HEK293 (cell line): ENCODE data around the gene HDAC11.

ENCODE experiments used
- CTCF ChIA-PET: fragments of 350-600 bp; formaldehyde crosslinking; extraction: SDS; loops from one replicate; lab custom pipeline; 2021; ENCODE audit warnings: antibody characterized with exemption; lab: Yijun Ruan, JAX
- POLR2A ChIA-PET: fragments of 300-600 bp; formaldehyde crosslinking; extraction: SDS; loops from one replicate; lab custom pipeline; 2020; ENCODE audit warnings: antibody characterized with exemption, inconsistent platforms; lab: Yijun Ruan, JAX
- H3K27ac ChIP-seq: fragments of 200-500 bp; sonication (Bioruptor generic); 2 replicates; pipeline ENCODE4 v1.5.1; 2014; ENCODE audit warnings: low read depth, low read length, control low read depth, inconsistent platforms; ENCODE audit errors: extremely low read depth
- H3K36me3 ChIP-seq, 2 experiments: fragments of 200-500 bp in 1 of 2; sonication (Bioruptor generic) in 1 of 2; 1 replicate in 1 of 2; 2 replicates in 1 of 2; pipeline ENCODE4 v1.5.1; 2014 to 2017; ENCODE audit warnings: inconsistent platforms in 2 of 2, low read length in 2 of 2; ENCODE audit not compliant: control insufficient read depth in 2 of 2, insufficient read depth in 1 of 2
- H3K4me1 ChIP-seq: fragments of 200-500 bp; sonication (Bioruptor generic); 2 replicates; pipeline ENCODE4 v1.5.1; 2014; ENCODE audit warnings: mild to moderate bottlenecking, low read length, inconsistent platforms; ENCODE audit not compliant: control insufficient read depth, insufficient read depth
- H3K4me3 ChIP-seq: 2 replicates; pipeline ENCODE4 v1.5.1; 2011; ENCODE audit warnings: low read depth, mild to moderate bottlenecking, control low read depth, low read length, moderate library complexity
- H3K9me3 ChIP-seq: fragments of 200-500 bp; sonication (Bioruptor generic); 2 replicates; pipeline ENCODE4 v1.5.1; 2014; ENCODE audit warnings: low read depth, low read length, inconsistent platforms; ENCODE audit not compliant: control insufficient read depth, insufficient read depth
- FEZF1 ChIP-seq: fragments of 450-650 bp; formaldehyde crosslinking; IDR thresholded peaks from 2 replicates; pipeline ENCODE4 v1.5.1; 2016; ENCODE audit warnings: missing biosample characterization, missing genetic modification characterization
- GLI4 ChIP-seq: fragments of 450-650 bp; formaldehyde crosslinking; IDR thresholded peaks from 2 replicates; pipeline ENCODE4 v1.5.1; 2016; ENCODE audit warnings: missing biosample characterization, missing genetic modification characterization
- GLIS2 ChIP-seq: fragments of 450-650 bp; formaldehyde crosslinking; IDR thresholded peaks from 2 replicates; pipeline ENCODE4 v1.5.1; 2016; ENCODE audit warnings: missing biosample characterization, missing genetic modification characterization
- INSM2 ChIP-seq: fragments of 450-650 bp; formaldehyde crosslinking; IDR thresholded peaks from 2 replicates; pipeline ENCODE4 v1.5.1; 2016; ENCODE audit warnings: missing biosample characterization, missing genetic modification characterization
- SALL2 ChIP-seq: fragments of 450-650 bp; formaldehyde crosslinking; IDR thresholded peaks from 2 replicates; pipeline ENCODE4 v1.5.0; 2017; ENCODE audit warnings: missing biosample characterization, mild to moderate bottlenecking, missing genetic modification characterization, borderline replicate concordance
- ZBTB10 ChIP-seq: fragments of 450-650 bp; formaldehyde crosslinking; IDR thresholded peaks from 2 replicates; pipeline ENCODE4 v1.5.1; 2016; ENCODE audit warnings: missing biosample characterization, missing genetic modification characterization
- ZFP69B ChIP-seq: fragments of 450-650 bp; formaldehyde crosslinking; IDR thresholded peaks from 2 replicates; pipeline ENCODE4 v1.5.1; 2016; ENCODE audit warnings: missing biosample characterization, missing genetic modification characterization
- ZNF10 ChIP-seq: fragments of 450-650 bp; formaldehyde crosslinking; IDR thresholded peaks from 2 replicates; pipeline ENCODE4 v1.5.1; 2017; ENCODE audit warnings: missing biosample characterization, missing genetic modification characterization
- ZNF114 ChIP-seq: fragments of 450-650 bp; formaldehyde crosslinking; IDR thresholded peaks from 2 replicates; pipeline ENCODE4 v1.5.0; 2017; ENCODE audit warnings: missing biosample characterization, missing genetic modification characterization
- ZNF19 ChIP-seq: fragments of 450-650 bp; formaldehyde crosslinking; IDR thresholded peaks from 2 replicates; pipeline ENCODE4; 2016; ENCODE audit warnings: missing biosample characterization, missing genetic modification characterization, low read depth
- ZNF23 ChIP-seq: fragments of 450-650 bp; formaldehyde crosslinking; IDR thresholded peaks from 2 replicates; pipeline ENCODE4 v1.5.1; 2016; ENCODE audit warnings: missing biosample characterization, missing genetic modification characterization, borderline replicate concordance
- ZNF335 ChIP-seq: fragments of 450-650 bp; formaldehyde crosslinking; conservative IDR thresholded peaks from 2 replicates; pipeline ENCODE4 v1.5.1; 2016; ENCODE audit warnings: missing biosample characterization, missing genetic modification characterization
- ZNF501 ChIP-seq: fragments of 450-650 bp; formaldehyde crosslinking; IDR thresholded peaks from 2 replicates; pipeline ENCODE4 v1.5.1; 2016; ENCODE audit warnings: missing biosample characterization, missing genetic modification characterization
- ZNF623 ChIP-seq: fragments of 450-650 bp; formaldehyde crosslinking; IDR thresholded peaks from 2 replicates; pipeline ENCODE4 v1.5.1; 2016; ENCODE audit warnings: missing biosample characterization, missing genetic modification characterization
- TF ChIP-seq, protein P1 (sequence below): fragments of 450-650 bp; formaldehyde crosslinking; IDR thresholded peaks from 2 replicates; pipeline ENCODE4 v1.5.1; 2017; ENCODE audit warnings: missing biosample characterization, missing genetic modification characterization

Gene HDAC11

GRCh38 chr3:13515786-13516759, 36.0 kb downstream of the HDAC11 start:
- Histone ChIP-seq H3K4me3 (no peak overlapping the region), H3K36me3 (no peaks in the 10 kb centered on the region), H3K27ac (no peak overlapping the region), H3K9me3 (no peaks in the 10 kb centered on the region), H3K4me1 (no peaks in the 10 kb centered on the region)
- ChIA-PET CTCF (interaction anchor here (0.7 to 0.9 kb wide), 2 partner anchors 132 to 133 kb away, joined by 3 read pairs; no protein-coding TSS in a partner anchor), POLR2A (no interaction called here)
- no peak for TF ChIP-seq ZFP69B (tag by site-specific recombination)
- no peak for TF ChIP-seq GLI4
- TF ChIP-seq FEZF1 (tag by site-specific recombination) = no peak
- TF ChIP-seq GLIS2 (tag by site-specific recombination) = 0 out of 2 replicates have a peak, but pooled peaks have one; percentile 19

DNA sequence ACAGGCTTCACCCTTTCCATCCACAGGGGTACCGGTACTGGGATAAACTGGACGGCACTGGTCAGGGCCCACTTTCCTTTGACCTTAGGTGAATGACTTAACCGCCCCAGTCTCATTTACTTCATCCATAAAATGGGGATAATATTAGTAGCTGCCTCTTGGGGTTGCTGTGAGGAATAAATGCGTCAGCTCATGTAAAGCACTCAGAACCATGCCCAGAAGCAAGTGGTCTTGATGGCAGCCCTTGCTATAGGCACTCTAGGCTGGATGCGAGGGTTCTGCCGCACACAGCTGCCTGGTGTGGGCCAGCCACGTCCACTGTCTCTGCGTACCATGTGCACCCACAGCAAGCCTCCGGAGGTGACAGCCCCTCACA, 36.6 kb downstream of the HDAC11 start:
- no peaks in the 10 kb centered on the region for H3K36me3 ChIP-seq
- no peaks in the 10 kb centered on the region for H3K4me1 ChIP-seq
- H3K27ac ChIP-seq = no peak overlapping the region
- ChIA-PET POLR2A (no interaction called here), CTCF (interaction anchor here (0.7 to 0.9 kb wide), 2 partner anchors 131 to 132 kb away, joined by 3 read pairs; no protein-coding TSS in a partner anchor)
- TF ChIP-seq ZNF623 (tag by site-specific recombination) (no peak), ZNF335 (tag by site-specific recombination) (no peak), INSM2 (tag by site-specific recombination) (no peak), ZNF19 (tag by site-specific recombination) (no peak), ZBTB10 (tag by site-specific recombination) (no peak), ZNF23 (tag by site-specific recombination) (no peak), ZNF114 (tag by site-specific recombination) (no peak), ZNF10 (tag by site-specific recombination) (no peak), SALL2 (tag by site-specific recombination) (no peak), ZNF501 (tag by site-specific recombination) (no peak)
- TF ChIP-seq, protein P1, sequence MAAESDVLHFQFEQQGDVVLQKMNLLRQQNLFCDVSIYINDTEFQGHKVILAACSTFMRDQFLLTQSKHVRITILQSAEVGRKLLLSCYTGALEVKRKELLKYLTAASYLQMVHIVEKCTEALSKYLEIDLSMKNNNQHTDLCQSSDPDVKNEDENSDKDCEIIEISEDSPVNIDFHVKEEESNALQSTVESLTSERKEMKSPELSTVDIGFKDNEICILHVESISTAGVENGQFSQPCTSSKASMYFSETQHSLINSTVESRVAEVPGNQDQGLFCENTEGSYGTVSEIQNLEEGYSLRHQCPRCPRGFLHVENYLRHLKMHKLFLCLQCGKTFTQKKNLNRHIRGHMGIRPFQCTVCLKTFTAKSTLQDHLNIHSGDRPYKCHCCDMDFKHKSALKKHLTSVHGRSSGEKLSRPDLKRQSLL (tag by site-specific recombination) = no peak
- no peaks in the 10 kb centered on the region for H3K9me3 ChIP-seq
- H3K4me3 ChIP-seq = no peak overlapping the region
